Activated naive CD4-positive, alpha-beta T cell treated with anti-CD3 and anti-CD28 coated beads for 36 hours (primary cell): ENCODE results near the gene SYT14. TPM values are rescaled to one million over a fixed set of nuclear protein-coding genes. Genes with fewer than 3 reads are reported as not detected.
"Not testable (repeated sequence)": the region's sequence is repeated elsewhere in the genome, so short reads cannot be mapped to it uniquely, and the experiment has no call there.

Experiments
- CTCF ChIA-PET: fragments of 350-600 bp; sonication (Branson Sonifier 250); formaldehyde crosslinking; loops from one replicate; lab custom pipeline; 2021; ENCODE audit warnings: antibody characterized with exemption; lab: Charles Lee
- DNase-seq: peaks from one replicate; pipeline ENCODE4 v3.0.0-alpha.2; 2020
- H3K27ac Mint-ChIP-seq: one replicate; pipeline ENCODE4 v1.8.0; 2021; ENCODE audit warnings: mild to moderate bottlenecking, mixed read lengths
- H3K27me3 Mint-ChIP-seq: one replicate; pipeline ENCODE4 v1.8.0; 2021; ENCODE audit warnings: low read depth, mixed read lengths
- H3K36me3 Mint-ChIP-seq: one replicate; pipeline ENCODE4 v1.8.0; 2021; ENCODE audit warnings: low read depth, mixed read lengths
- H3K4me1 Mint-ChIP-seq: one replicate; pipeline ENCODE4 v1.8.0; 2021; ENCODE audit warnings: low read depth, mixed read lengths
- H3K4me3 Mint-ChIP-seq: one replicate; pipeline ENCODE4 v1.8.0; 2021; ENCODE audit warnings: mild to moderate bottlenecking, moderate library complexity, mixed read lengths
- H3K9me3 Mint-ChIP-seq: one replicate; pipeline ENCODE4 v1.8.0; 2021; ENCODE audit warnings: mixed read lengths
- intact Hi-C: fragments of 100-400 bp; cut with micrococcal nuclease; formaldehyde crosslinking; loops from one replicate; pipeline ENCODE4 v1.15.1; 2023
- total RNA-seq, 2 experiments: library from RNA; stranded (reverse); gene quantifications; one replicate each; pipeline ENCODE4 v1.2.3, GENCODE V29; 2021

Gene SYT14
- total RNA-seq, 2 experiments from 2014 or later = not detected

DNA sequence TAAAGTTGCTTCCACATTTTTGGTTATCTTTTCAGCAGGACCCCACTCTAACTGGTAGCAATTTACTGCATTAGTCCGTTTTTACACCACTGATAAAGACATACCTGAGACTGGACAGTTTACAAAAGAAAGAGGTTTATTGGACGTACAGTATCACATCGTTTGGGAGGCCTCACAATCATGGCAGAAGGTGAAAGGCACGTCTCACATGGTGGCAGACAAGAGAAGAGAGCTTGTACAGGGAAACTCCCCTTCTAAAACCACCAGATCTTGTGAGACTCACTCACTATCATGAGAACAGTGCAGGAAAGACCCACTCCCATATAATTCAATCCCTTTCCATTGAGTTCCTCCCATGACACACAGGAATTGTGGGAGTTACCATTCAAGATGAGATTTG, 112.5 kb downstream of the SYT14 start:
- H3K27ac Mint-ChIP-seq, CTCF ChIA-PET: not testable (repeated sequence)

DNA sequence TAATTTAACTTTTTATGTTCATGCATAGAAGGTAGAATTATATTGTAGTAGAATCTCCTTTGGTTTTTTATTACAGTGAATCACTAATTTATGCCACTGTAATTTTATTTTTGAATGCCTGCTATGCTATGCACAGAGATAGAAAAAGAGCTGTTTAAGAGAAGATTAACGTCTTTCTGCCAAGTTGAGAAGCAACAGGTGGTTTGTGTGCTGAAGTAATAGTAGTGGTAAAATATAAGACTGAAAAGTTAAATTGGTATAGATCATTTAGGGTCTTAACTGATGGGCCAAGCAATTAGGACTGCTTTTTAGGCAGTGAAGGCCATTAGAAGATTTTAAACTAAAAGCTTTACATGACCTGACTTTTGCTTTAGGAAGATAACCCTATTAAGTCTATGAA, 115.1 kb downstream of the SYT14 start:
- no peak for DNase-seq
- Mint-ChIP-seq H3K9me3 (no peaks in the 10 kb centered on the region), H3K4me3 (no peak overlapping the region), H3K4me1 (no peaks in the 10 kb centered on the region), H3K27me3 (peaks cover 2% of the 10 kb centered on the region), H3K36me3 (no peaks in the 10 kb centered on the region), H3K27ac (no peak overlapping the region)
- CTCF ChIA-PET = interaction anchor here (0.6 kb wide), 1 partner anchor 12 kb away, joined by 3 read pairs; no protein-coding TSS in a partner anchor
- intact Hi-C loops = no loop called here

More for the DNA sequence above, 112.5 kb downstream of the SYT14 start:
- H3K9me3 Mint-ChIP-seq, H3K36me3 Mint-ChIP-seq, intact Hi-C loops, H3K27me3 Mint-ChIP-seq, H3K4me3 Mint-ChIP-seq, DNase-seq, H3K4me1 Mint-ChIP-seq: not testable (repeated sequence)

DNA sequence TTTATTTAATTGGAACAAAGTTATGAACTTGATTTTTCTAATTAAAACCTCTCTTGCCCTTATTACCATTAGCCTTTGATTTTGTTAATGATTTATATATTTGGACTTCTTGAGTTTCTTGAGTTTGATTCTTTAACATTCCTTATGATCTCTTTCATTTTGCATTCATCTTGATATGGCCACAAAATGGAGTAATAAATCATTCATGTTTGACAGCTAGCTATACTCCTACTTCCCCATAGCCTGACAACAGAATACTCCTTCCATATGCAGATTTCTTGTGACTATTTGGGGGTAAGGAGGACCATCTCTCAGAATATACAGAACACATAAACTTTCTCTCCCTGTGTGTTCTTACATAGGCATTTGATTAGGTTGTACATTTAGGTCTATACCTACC, 119.6 kb downstream of the SYT14 start:
- Mint-ChIP-seq H3K36me3 (no peaks in the 10 kb centered on the region), H3K4me3 (no peak overlapping the region), H3K27me3 (peaks cover 2% of the 10 kb centered on the region), H3K4me1 (no peaks in the 10 kb centered on the region), H3K9me3 (no peaks in the 10 kb centered on the region), H3K27ac (no peak overlapping the region)
- intact Hi-C loops = no loop called here
- DNase-seq = no peak
- CTCF ChIA-PET = no interaction called here

DNA sequence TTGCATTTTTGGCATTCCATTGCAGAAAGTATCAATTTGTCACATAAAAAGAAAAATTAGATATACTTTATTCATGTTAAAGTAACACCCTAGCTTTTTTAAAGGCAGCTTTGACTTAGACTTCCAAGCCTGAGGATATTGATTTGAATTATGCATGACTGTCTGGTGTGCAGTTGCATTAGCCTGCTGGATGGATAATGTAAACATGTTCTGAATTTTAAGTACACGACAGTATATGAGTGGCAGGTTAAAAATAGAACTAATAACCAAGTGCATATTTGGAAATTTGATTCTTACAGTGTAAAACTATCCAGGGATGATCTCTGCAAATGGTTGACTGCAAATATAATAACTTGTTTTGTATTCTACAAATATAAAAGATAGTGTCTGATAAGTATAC, 124.0 kb downstream of the SYT14 start:
- H3K4me3 Mint-ChIP-seq = no peak overlapping the region
- H3K27me3 Mint-ChIP-seq = peaks cover 4% of the 10 kb centered on the region
- no peak overlapping the region for H3K27ac Mint-ChIP-seq
- no peak for DNase-seq
- H3K9me3 Mint-ChIP-seq = no peaks in the 10 kb centered on the region
- no peaks in the 10 kb centered on the region for H3K4me1 Mint-ChIP-seq
- CTCF ChIA-PET = no interaction called here
- peaks cover 1% of the 10 kb centered on the region for H3K36me3 Mint-ChIP-seq
- intact Hi-C loops = no loop called here

DNA sequence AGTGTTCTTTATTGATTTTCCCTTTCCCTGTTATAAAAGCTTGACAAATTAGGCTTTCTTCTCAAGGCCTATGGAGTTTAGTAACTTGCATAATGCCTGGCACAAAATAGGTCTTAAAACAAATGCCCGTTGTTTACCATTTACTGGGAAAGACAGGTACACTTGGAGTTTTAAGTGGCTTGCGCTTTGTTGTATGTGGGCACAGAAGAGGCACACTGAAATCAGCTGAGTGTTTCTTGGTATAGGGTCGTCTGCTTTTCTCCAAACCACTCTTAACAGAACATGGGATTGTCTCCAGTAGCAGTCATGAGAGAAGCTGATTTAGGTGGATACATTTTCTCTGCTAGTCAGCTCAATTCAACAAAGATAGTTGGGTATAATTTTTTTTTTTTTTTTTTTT, 132.5 kb downstream of the SYT14 start:
- CTCF ChIA-PET = no interaction called here
- peaks cover 1% of the 10 kb centered on the region for H3K9me3 Mint-ChIP-seq
- no peaks in the 10 kb centered on the region for H3K4me1 Mint-ChIP-seq
- no peak overlapping the region for H3K27ac Mint-ChIP-seq
- DNase-seq = no peak
- no peak overlapping the region for H3K4me3 Mint-ChIP-seq
- intact Hi-C loops = no loop called here
- peaks cover 8% of the 10 kb centered on the region for H3K27me3 Mint-ChIP-seq
- peaks cover 1% of the 10 kb centered on the region for H3K36me3 Mint-ChIP-seq

DNA sequence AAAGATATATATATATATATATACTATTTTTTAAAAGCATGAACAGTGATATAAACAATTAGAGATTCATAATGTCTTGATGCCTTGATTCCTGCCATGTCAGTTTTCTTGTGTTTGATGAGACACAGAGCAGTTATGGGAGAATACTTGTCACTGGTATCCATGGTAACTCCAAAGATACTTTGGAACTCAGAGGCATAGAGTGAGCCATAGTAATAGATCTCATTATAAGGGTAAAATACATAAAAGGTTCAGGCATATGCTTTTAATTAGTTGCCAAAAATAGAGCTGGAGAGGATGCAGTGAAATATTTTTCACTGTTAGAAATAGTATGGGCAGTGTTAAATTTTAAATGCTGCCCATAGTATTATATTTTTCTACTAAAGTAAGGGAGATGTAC, 134.1 kb downstream of the SYT14 start:
- Mint-ChIP-seq H3K9me3 (peaks cover under 1% of the 10 kb centered on the region), H3K36me3 (no peaks in the 10 kb centered on the region), H3K4me1 (no peaks in the 10 kb centered on the region), H3K27ac (no peak overlapping the region), H3K4me3 (no peak overlapping the region), H3K27me3 (peaks cover 4% of the 10 kb centered on the region)
- intact Hi-C loops = no loop called here
- DNase-seq = no peak
- CTCF ChIA-PET = interaction anchor here (1.0 kb wide), 1 partner anchor 11 kb away, joined by 3 read pairs; no protein-coding TSS in a partner anchor

DNA sequence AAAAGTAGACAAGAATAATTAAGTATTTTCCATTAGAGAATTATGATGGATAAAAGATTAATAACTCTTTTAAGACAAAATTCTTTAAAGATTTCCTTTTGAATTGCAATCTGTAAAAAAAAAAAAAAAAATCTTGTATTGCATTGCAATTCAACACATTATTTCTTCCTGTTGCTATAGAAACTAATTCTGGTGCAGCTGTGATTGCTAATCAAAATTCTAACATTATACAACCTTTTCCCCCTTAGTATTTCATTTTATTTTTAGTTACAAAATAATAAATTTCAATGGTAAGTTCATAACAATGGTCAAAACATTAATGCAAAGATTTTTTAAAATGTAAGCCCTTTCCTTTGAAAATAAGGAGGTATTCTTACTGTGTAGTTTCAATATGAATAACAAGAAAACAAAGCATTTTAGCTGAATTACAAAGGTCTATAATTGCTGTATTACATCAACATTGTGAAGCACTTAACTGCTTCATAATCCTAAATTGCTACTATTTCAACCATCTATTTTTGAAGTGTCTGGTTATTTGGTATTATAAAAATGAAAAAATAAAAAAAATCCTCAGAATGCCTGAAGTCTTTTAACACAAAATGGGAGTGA, 135.0 kb downstream of the SYT14 start:
- H3K27me3 Mint-ChIP-seq = peaks cover 4% of the 10 kb centered on the region
- intact Hi-C loops = no loop called here
- H3K36me3 Mint-ChIP-seq = no peaks in the 10 kb centered on the region
- H3K27ac Mint-ChIP-seq = no peak overlapping the region
- DNase-seq = no peak
- H3K4me1 Mint-ChIP-seq = no peaks in the 10 kb centered on the region
- CTCF ChIA-PET = interaction anchor here (1.0 kb wide), 1 partner anchor 10 kb away, joined by 3 read pairs; no protein-coding TSS in a partner anchor
- H3K9me3 Mint-ChIP-seq = no peaks in the 10 kb centered on the region
- no peak overlapping the region for H3K4me3 Mint-ChIP-seq

DNA sequence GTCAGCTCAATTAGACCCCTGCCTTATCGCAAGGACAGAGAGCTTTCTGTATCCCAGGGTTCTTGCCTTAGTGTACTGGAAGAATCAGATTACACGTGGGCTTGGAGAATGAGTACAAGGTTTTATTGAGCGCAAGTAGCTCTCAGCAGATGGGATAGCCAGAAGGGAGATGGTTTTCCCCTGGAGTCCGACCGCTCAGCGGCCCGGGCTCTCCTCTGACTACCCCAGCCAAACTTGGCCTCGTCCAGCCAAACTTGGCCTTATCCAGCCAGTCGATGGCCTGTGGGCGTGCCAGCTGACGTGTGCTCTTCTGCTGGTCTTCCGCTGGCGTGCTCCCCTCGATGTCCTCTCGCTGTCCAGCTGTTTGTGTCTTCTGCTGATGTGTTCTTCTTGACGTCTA, 136.9 kb downstream of the SYT14 start:
- H3K27me3 Mint-ChIP-seq = no peaks in the 10 kb centered on the region
- H3K27ac Mint-ChIP-seq = no peak overlapping the region
- H3K36me3 Mint-ChIP-seq = no peaks in the 10 kb centered on the region
- no peaks in the 10 kb centered on the region for H3K4me1 Mint-ChIP-seq
- intact Hi-C loops = no loop called here
- CTCF ChIA-PET = no interaction called here
- H3K9me3 Mint-ChIP-seq = no peaks in the 10 kb centered on the region
- no peak for DNase-seq
- H3K4me3 Mint-ChIP-seq = no peak overlapping the region

DNA sequence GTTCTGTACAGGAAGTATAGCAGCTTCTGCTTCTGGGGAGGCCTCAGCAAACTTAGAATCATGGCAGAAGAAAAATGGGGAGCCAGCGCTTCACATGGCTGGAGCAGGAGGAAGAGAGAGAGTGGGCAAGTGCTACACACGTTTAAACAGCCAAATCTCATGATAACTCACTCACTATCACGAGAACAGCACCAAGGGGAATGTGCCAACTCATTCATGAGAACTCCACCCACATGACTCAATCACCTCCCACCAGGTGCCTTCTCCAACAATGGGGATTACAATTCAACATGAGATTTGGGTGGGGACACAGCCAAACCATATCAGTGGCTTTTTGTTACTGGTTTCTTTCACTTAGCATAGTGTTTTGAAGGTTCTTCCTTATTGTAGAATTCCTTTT, 138.6 kb downstream of the SYT14 start:
- H3K4me1 Mint-ChIP-seq = no peaks in the 10 kb centered on the region
- DNase-seq = no peak
- CTCF ChIA-PET = no interaction called here
- intact Hi-C loops = no loop called here
- H3K27me3 Mint-ChIP-seq = no peaks in the 10 kb centered on the region
- no peaks in the 10 kb centered on the region for H3K36me3 Mint-ChIP-seq
- H3K27ac Mint-ChIP-seq = no peak overlapping the region
- H3K4me3 Mint-ChIP-seq = no peak overlapping the region
- no peaks in the 10 kb centered on the region for H3K9me3 Mint-ChIP-seq

DNA sequence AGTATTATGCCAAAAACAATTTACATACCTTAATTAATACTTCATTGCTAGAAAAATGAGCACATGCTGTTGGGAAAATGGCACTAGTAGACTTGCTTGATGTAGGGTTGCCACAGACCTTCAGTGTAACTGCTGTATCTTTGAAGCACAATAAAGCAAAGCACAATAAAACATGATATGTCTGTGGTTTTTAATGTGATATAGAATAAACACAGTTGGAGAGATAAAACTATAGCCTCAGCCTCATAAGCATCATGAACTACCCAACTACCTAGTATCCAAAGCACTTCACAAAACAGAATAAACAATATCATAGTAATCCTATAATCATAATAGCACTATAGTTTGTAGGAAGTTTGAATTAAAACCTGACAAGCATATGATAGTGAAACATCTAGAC, 143.5 kb downstream of the SYT14 start:
- intact Hi-C loops = no loop called here
- Mint-ChIP-seq H3K36me3 (no peaks in the 10 kb centered on the region), H3K4me3 (no peak overlapping the region)

DNA sequence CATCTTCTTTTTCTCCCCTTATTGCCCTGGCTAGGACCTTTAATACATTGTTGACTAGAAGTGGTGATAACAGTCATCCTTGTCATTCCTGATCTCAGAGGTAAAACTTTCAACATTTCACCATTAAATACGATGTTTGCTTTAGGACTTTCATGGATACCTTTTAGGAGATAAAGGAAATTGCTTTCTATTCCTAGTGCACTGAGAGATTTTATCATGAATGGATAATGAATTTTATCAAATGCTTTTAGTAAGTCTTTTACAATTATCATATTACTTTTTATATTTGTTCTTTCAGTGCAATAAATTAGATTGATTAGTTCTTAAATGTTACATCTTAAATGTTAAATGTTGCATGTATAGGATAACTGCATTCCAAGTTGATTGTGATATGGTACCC, 147.3 kb downstream of the SYT14 start:
- CTCF ChIA-PET = interaction anchor here (0.6 kb wide), 1 partner anchor 175 kb away, joined by 3 read pairs; no protein-coding TSS in a partner anchor

More for the DNA sequence above, 143.5 kb downstream of the SYT14 start:
- H3K9me3 Mint-ChIP-seq = no peaks in the 10 kb centered on the region
- no peaks in the 10 kb centered on the region for H3K4me1 Mint-ChIP-seq
- CTCF ChIA-PET = no interaction called here
- H3K27me3 Mint-ChIP-seq = no peaks in the 10 kb centered on the region
- H3K27ac Mint-ChIP-seq = no peak overlapping the region
- DNase-seq = no peak

DNA sequence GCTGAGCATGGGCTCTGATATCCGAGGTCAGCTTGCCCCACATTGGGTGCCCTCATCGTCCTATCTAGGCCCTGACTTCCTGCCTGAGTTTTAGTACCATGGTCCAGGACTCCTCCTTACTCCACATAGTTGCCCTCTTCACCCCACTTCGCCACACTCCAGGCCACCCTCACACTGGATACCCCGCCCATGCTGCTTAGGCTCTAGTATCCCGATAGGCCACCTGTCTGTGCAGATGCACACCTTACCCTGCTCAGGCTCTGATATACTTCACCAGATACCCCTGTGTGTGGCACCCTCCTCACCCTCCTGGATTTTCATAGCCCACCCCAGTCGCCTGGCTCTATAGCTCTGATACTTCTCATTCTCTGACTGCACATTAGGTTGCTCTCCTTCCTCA, 149.0 kb downstream of the SYT14 start:
- CTCF ChIA-PET = no interaction called here
- H3K27me3 Mint-ChIP-seq = no peaks in the 10 kb centered on the region
- H3K4me3 Mint-ChIP-seq = no peak overlapping the region
- H3K4me1 Mint-ChIP-seq = no peaks in the 10 kb centered on the region
- no peak for DNase-seq
- intact Hi-C loops = no loop called here
- H3K27ac Mint-ChIP-seq = no peak overlapping the region
- H3K9me3 Mint-ChIP-seq = peaks cover 4% of the 10 kb centered on the region
- H3K36me3 Mint-ChIP-seq = no peaks in the 10 kb centered on the region

More for the DNA sequence above, 147.3 kb downstream of the SYT14 start:
- no peak overlapping the region for H3K27ac Mint-ChIP-seq
- peaks cover 4% of the 10 kb centered on the region for H3K9me3 Mint-ChIP-seq
- no peak for DNase-seq
- no peak overlapping the region for H3K4me3 Mint-ChIP-seq
- no peaks in the 10 kb centered on the region for H3K4me1 Mint-ChIP-seq
- no peaks in the 10 kb centered on the region for H3K27me3 Mint-ChIP-seq
- intact Hi-C loops = no loop called here
- H3K36me3 Mint-ChIP-seq = no peaks in the 10 kb centered on the region

DNA sequence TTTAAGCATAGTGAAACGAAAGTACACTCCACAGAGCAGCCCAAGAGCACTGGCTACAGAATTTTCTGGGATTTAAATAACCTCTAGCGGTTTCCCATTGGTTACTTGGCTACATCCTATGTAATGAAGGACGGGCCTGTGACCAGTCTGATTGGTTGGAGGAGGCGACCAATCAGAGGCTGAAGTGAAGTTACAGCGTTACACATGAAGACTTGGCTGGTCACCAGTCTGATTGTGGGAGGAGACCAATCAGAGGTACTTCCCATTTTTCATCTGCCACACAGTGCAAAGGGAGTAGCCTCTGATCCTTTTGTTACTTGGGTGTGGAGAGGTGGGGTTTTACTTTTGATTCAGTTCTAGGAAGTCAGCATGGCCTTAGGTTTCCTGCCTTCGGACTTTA, 151.8 kb downstream of the SYT14 start:
- no peak overlapping the region for H3K27ac Mint-ChIP-seq
- H3K4me3 Mint-ChIP-seq = no peak overlapping the region
- CTCF ChIA-PET = no interaction called here
- no peak for DNase-seq
- H3K4me1 Mint-ChIP-seq = no peaks in the 10 kb centered on the region
- H3K36me3 Mint-ChIP-seq = no peaks in the 10 kb centered on the region
- intact Hi-C loops = no loop called here
- no peaks in the 10 kb centered on the region for H3K27me3 Mint-ChIP-seq
- peaks cover 4% of the 10 kb centered on the region for H3K9me3 Mint-ChIP-seq
